GM21367 (cell line): ENCODE results near the gene SMIM29.
"Not testable (repeated sequence)": the region's sequence is repeated elsewhere in the genome, so short reads cannot be mapped to it uniquely, and the experiment has no call there.

Source experiments
- ATAC-seq: cut with Tn5 transposase; IDR thresholded peaks from one replicate; pipeline ENCODE4 v1.9.1; 2021; ENCODE audit not compliant: unreplicated experiment

Gene SMIM29

DNA sequence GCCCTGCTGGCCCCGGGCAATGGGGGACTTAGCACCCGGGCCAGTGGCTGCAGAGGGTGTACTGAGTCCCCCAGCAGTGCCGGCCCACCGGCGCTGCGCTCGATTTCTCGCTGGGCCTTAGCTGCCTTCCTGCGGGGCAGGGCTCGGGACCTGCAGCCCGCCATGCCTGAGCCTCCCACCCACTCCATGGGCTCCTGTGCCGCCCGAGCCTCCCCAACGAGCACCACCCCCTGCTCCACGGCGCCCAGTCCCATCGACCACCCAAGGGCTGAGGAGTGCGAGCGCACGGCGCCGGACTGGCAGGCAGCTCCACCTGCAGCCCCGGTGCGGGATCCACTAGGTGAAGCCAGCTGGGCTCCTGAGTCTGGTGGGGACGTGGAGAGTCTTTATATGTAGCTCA lies 20.3 kb upstream of the SMIM29 start:
- ATAC-seq, result not testable (repeated sequence)

DNA sequence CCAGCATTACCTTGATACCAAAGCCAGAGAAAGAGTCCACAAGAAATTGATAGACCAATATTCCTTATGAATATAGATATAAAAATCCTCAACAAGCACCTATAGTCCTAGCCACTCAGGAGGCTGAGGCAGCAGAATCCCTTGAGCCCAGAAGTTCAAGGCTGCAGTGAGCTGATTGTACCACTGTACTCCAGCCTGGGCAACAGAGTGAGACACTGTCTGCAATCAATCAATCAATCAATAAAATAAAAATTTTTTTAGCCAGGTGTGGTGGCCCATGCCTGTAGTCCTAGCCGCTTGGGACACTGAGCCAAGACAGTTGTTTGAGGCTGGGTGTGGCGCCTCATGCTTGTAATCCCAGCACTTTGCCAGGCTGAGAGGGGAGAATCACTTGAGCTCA lies 18.9 kb upstream of the SMIM29 start:
- no peak for ATAC-seq

DNA sequence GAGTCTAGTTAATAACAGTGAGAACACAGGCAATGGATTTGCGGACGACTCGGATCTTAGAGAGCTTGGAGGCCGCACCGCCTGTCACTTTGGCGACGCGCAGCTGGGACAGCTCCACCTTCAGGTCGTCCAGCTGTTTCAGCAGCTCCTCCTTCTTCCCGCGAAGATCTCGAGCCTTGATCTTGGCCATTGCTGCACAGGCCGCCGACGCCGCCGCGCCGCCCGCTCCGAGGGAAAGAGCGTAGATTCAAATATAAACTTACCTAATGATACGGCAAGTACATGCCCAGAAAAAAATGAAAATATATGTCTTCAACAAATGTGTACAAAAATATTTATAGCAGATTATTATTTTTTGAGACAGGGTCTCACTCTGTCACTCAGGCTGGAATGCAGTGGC lies 14.7 kb upstream of the SMIM29 start:
- not testable (repeated sequence) for ATAC-seq

DNA sequence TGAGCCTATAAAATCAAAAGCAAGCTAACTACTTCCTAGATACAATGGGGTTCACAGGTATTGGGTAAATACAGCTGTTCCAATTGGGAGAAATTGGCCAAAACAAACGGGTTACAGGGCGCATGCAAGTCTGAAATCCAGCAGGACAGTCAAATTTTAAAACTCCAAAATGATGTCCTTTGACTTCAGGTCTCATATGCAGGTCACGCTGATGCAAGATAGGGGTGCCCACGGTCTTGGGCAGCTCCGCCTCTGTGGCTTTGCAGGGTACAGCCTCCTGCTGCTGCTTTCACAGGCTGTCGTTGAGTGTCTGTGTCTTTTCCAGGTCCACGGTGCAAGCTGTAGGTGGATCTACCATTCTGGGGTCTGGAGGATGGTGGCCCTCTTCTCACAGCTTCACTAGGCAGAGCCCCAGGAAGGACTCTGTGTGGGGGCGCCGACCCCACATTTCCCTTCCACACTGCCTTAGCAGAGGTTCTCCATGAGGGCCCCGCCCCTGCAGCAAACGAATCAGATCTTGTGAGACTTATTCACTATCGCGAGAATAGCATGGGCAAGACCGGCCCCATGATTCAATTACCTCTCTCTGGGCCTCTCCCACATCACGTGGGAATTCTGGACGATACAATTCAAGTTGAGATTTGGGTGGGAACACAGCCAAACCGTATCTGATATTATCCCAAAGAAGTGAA lies 11.9 kb upstream of the SMIM29 start:
- ATAC-seq, result no peak

DNA sequence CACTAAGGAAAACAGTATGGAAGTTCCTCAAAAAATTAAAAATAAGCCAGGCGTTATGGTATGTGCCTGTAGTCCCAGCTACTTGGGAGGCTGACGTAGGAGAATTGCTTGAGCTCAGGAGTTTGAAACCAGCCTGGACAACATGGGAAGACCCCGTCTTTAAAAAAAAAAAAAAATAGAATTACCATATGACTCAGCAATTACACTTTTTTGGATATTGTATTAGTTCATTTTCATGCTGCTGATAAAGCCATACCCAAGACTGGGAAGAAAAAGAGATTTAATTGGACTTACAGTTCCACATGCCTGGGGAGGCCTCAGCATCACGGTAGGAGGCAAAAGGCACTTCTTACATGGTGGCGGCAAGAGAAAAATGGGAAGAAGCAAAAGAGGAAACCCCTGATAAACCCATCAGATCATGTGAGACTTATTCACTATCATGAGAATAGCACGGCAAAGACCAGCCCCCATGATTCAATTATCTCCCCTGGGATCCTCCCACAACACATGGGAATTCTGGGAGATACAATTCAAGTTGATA lies 10.8 kb upstream of the SMIM29 start:
- ATAC-seq, result no peak

DNA sequence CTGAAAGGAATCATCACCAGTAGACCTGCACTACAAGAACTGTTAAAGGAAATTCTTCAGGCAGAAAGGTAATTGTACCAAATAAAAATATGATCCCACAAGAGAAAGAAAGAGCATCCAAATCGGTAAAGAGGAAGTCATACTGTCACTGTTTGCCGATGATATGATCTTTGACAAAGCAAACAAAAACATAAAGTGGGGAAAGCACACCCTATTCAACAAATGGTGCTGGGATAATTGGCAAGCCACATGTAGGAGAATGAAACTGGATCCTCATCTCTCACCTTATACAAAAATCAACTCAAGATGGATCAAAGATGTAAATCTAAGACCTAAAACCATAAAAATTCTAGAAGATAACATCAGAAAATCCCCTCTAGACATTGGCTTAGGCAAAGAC lies 3.6 kb upstream of the SMIM29 start:
- not testable (repeated sequence) for ATAC-seq

DNA sequence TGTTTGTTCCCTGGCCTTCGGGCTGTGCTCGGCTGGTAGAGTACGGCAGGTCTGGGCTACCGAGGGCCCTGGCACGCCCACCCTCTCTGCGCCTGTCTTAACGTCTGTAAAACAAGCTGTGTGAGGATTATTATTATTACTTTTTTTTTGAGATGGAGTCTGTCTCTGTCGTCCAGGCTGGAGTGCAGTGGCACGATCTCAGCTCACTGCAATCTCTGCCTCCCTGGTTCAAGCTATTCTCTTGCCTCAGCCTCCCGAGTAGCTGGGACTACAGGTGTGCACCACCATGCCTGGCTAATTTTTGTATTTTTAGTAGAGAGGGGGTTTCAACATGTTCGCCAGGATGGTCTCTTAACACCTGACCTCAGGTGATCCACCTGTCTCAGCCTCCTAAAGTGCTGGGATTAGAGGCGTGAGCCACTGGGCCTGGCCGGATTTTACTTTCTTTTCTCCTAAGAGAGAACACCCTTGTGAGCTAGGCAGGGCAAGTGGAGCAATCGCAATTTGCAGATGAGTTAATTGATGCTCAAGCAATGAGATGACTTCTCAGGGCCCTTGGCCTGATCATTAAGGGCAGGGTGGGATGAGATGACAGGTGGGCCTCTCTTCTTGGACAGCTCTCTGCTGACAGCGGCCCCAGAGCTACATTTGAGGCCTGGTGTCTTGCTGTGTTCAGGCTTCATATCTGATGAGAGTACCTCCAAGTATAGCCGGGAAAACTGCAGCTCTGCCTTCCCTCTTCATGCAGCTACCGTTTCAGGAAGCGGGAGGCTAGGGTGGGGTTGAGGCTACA lies 859 bp upstream of the SMIM29 start:
- ATAC-seq, result peak; percentile 16

DNA sequence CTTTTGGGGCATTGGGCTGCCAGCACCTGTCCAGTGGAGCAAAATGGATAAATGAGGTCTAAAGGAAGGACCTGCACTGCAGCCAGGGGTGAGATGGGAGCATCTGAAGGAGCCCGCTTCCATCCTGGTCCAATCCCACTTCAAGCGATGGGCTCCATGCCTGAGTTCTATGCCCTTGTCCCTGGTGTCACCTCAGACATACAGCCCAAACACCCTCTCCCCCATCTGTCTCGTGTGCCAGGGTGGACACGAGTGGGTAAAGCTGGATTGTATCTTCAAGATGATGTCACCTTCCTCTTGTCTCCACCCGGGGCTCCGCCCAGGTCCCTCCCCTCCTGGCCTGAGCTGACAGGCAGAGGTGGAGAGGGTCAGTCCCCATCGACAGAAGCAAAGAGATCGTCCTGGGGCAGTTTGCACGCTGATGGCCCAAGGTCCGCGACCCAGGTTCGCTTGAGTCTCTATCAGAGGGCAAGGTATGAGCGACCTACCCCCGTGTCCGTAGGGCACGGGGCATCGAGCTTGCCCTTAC lies 544 bp downstream of the SMIM29 start:
- ATAC-seq, result peak; percentile 14

DNA sequence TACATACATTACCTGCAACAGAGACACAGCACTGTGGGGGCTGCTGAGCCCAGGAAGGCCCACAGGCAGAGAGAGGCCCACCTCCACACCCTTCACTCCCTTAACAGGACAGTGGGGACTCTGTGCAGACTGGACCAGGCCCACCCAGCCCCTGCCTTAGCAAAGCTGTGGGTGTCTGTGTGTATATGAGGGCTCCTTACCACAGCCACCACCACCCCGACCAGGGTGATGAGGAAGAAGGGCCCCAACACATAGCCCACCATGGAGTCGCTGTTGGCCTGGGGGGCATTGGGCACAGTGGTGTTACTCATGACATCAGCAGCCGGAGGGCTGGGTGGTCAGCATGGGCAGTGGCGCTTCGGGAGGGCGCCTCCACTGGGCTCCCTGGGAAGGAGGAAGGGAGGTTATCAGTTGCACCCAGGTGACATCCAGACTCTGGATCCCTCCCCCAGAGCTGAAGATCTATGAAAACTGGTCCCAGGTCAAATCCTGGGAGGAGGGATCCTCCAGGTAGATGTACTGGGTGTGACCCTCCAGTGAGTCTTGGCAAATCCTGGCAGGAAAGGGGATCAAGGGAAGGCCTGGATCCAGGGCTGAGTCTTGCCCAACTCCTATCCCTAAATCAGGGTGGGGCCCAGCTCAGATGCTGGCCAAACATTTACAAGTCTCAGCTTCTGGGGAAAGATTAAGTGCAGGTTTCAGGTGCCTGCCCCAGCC lies 1.2 kb downstream of the SMIM29 start:
- ATAC-seq, result no peak

DNA sequence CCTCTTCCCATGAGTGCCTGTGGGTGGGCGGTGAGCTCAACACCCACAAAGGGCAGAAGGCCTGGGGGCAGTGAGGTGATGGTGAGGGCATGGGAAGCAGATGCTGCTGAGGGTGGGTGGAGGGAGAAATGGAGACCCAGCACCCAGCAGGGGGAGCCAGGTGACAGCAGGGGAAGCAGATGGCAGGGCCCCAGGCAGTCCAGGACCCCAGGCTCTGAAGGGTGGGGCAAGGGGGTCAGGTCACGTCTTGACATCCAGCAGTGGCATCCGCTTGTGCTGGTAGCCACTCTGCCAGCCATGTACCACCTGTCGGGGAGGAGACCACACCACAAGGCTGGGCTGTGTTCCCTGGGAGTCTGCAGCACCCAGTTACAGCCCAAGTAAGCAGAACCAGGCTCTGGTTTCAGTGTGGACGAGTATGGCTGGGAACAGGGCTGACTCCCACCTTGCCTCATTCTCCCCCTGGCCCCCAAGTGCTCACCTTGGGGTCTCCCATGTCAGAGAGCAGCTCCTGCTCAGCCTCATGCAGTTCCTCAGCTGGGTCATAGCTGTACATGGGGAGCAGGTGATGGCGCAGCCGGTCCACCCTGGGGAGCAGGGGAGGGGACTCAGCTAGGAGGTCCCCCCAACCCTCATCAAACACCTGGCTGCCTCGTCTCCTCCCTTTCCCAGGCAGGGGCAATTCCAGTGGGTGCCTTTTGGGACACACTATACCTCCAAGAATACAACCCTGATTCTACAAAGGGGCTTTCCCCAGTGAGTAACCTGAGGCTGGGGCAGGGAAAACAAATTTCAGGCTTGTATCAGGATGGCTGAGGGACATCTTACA lies 2.0 kb downstream of the SMIM29 start:
- ATAC-seq, result no peak

DNA sequence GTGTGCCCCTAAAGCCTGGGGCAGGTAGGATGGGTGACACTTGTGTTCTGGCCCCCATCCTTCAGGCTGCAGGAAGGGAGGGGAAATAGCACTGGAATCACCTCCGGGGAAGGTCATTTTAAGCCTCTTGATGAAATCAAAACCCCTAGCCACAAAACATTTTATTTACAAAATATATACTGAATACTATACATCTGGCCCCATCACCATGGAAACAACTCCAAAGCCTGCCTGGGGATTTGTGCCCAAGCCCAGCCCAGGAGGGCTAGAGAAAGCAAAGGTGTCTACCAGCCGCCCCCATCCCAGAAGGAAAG lies 2.6 kb downstream of the SMIM29 start:
- ATAC-seq, result no peak

DNA sequence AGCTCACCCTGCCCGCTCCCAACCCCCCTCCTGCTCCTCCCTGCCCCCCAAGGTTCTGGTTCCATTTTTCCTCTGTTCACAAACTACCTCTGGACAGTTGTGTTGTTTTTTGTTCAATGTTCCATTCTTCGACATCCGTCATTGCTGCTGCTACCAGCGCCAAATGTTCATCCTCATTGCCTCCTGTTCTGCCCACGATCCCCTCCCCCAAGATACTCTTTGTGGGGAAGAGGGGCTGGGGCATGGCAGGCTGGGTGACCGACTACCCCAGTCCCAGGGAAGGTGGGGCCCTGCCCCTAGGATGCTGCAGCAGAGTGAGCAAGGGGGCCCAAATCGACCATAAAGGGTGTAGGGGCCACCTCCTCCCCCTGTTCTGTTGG lies 3.1 kb downstream of the SMIM29 start:
- not testable (repeated sequence) for ATAC-seq

DNA sequence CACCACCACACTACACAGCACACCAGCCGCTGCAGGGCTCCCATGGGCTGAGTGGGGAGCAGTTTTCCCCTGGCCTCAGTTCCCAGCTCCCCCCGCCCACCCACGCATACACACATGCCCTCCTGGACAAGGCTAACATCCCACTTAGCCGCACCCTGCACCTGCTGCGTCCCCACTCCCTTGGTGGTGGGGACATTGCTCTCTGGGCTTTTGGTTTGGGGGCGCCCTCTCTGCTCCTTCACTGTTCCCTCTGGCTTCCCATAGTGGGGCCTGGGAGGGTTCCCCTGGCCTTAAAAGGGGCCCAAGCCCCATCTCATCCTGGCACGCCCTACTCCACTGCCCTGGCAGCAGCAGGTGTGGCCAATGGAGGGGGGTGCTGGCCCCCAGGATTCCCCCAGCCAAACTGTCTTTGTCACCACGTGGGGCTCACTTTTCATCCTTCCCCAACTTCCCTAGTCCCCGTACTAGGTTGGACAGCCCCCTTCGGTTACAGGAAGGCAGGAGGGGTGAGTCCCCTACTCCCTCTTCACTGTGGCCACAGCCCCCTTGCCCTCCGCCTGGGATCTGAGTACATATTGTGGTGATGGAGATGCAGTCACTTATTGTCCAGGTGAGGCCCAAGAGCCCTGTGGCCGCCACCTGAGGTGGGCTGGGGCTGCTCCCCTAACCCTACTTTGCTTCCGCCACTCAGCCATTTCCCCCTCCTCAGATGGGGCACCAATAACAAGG lies 3.6 kb downstream of the SMIM29 start:
- ATAC-seq, result not testable (repeated sequence)

DNA sequence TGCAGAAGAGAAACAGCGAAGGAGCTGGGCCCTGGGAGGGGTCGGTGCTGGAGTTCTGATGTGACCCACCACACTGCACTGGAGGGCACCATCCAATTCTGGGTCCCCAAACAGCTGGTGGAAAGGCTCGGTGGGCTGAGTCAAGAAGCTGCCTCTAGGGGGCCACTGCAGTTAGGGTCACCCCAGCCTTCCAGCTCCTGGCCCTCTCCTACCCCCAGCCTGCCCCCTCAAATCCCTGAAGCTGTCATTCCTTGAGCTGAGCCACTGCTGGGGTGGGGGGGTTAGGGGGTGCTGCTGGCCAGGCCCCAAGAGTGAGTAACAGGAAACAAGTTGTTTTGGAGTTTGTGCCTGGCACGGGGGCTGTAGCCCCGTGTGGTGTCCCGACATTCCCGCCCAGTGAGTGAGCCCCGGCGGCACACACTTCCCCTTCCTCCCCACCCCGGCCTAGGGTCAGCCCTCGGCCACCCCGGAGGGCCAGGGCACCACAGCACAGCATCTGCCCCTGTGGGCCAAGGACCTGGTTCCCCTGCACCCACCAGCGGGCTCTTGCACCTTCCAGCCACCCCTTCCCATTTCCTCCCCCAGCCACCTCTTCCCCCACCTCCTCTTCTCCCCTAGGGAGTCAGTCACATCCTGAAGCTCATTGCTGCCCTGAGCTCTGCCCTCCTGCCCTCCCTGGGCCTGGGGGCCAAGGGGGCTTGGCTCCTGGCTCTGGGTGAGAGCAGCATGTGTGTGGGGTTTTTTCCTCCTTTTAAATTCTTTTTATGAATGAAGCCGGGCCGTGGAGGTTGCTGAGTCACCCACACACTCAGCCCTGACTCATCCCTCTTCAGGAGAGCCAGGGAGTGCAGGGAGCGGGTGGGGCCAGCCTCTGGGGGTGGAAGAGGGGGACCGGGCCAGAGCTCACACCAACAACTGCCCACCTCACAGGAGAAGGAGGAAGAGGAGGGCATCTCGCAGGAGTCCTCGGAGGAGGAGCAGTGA lies 4.6 kb downstream of the SMIM29 start:
- no peak for ATAC-seq

DNA sequence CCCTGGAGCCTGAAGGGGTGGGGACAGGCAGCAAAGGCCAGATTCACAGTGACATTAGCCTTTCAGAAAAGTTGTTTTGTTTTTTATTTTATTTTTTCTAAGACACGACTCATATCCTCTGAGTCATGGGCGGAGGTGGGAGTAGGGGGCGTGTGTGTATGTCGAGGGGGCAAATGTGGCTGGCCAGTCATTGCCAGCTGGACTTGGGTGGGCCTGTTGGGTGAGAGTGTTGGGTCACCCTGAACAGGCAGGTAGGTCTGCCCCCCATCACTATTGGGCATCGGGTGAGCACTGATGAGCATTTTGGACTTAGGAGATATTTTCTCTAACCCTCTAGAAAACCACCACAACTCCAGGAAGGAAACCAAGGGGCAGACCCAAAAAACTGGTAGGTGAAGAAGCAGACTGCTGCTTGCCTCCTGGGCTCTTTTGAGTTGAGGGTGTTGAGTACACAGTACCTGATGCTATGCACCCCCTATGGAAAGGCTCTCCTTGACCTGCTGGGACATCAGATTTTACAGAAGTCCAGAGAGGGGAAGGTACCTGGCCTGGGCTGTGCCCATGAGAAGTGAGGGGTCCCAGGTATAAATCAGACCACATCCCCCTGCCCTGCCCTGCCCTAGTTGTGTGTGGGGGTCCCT lies 5.6 kb downstream of the SMIM29 start:
- ATAC-seq, result no peak

DNA sequence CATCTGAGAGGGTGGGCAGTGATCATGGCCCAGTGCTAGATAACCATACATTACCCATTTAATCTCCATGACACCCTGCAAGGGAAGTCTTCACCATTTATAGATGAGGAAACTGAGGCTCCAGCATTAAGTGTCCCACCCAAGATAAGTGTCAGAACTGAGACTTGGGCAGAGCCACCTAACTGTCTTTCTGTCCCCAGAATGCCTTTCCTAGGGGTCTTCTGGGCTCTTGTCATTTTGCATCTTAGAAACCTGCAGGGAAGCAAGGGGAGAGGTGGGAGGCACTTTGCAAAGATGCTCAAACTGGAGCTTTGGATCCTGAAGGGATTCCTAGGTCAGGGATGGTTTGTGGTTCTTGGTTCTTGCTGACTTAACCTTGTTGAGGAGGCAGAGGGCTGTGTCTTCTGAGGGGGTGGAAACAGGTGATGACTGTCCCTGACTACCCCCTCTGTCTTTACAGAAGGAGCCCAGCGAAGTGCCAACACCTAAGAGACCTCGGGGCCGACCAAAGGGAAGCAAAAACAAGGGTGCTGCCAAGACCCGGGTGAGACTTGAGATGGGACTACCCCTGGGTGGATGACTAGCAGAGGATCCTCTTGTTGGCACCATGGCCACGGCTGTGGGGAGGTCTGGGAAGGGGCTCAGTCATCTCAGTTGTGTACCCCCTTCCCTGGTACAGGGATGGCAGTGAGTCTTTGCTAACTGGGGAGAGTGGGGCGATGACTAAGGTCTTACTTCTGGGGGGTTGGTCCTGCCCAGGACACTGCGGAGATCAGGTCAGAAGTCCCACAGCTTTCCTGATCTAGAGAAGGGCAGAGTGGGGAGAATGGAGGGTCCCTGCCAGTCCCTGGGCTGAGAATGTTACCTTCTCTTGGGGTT lies 6.3 kb downstream of the SMIM29 start:
- ATAC-seq, result no peak
